HG03460 (cell line): ENCODE results near the gene FOXL3.
"Not testable (repeated sequence)": the region's sequence is repeated elsewhere in the genome, so short reads cannot be mapped to it uniquely, and the experiment has no call there.

Source experiments
- ATAC-seq: cut with Tn5 transposase; IDR thresholded peaks from one replicate; pipeline ENCODE4 v1.9.1; 2021; ENCODE audit not compliant: unreplicated experiment

FOXL3 gene

GRCh38 chr7:254337-255037, 35.5 kb upstream of the FOXL3 start:
- no peak for ATAC-seq

GRCh38 chr7:255038-255435, 34.9 kb upstream of the FOXL3 start:
- ATAC-seq, result no peak

- ATAC-seq, result no peak
Observed at GRCh38 chr7:255721-256361, 34.1 kb upstream of the FOXL3 start.

- ATAC-seq, result no peak
Observed at GRCh38 chr7:256461-256940, 33.5 kb upstream of the FOXL3 start.

- ATAC-seq, result no peak
Observed at GRCh38 chr7:256981-257646, 32.9 kb upstream of the FOXL3 start.

GRCh38 chr7:257647-257992, 32.4 kb upstream of the FOXL3 start:
- no peak for ATAC-seq

- ATAC-seq, result no peak
Observed at GRCh38 chr7:258476-259190, 31.3 kb upstream of the FOXL3 start.

DNA sequence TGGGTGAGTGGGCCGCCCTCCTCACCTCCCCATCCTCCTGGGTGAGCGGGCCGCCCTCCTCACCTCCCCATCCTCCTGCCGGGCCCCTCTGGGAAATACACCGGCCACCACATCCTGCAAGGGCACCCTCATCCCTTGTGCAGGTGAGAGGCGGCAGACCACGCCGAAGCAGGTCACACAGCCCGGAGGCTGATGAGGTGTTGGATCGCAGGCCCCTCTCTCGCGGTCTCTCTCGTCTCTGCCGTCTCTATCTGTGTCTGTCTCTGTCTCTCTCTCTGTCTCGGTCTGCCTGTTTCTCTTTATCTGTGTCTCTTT, 30.8 kb upstream of the FOXL3 start:
- ATAC-seq, result no peak

DNA sequence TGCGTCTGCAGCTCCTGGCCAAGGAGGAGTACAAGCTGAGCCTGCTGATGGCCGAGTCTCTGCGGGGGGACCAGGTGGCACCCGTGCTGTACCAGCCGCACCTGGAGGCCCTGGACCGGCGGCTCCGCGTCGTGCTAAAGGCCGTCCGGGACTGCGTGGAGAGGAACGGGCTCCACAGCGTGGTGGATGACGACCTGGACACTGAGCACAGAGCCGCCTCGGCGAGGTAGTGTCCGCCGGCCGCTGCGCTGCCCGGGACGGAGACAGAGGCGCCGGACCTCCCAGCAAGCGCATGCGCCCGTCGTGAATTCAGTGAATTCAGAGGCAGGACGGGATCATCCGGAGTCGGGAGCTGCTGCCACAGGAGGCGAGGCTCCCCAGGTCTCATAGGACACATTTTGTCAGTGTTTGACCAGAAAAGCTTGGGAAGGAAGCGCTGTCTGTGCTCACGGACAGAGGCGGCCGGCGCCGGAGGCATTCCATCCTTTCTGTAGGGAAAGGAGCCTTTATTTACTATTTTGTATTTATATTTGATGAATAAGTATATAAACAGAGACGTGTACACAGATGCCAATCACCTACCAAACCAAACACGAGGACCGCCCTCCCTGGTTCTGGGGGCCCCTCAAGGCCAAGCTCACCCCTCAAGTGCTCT, 30.1 kb upstream of the FOXL3 start:
- ATAC-seq, result no peak

GRCh38 chr7:260441-261281, 29.3 kb upstream of the FOXL3 start:
- ATAC-seq, result no peak

DNA sequence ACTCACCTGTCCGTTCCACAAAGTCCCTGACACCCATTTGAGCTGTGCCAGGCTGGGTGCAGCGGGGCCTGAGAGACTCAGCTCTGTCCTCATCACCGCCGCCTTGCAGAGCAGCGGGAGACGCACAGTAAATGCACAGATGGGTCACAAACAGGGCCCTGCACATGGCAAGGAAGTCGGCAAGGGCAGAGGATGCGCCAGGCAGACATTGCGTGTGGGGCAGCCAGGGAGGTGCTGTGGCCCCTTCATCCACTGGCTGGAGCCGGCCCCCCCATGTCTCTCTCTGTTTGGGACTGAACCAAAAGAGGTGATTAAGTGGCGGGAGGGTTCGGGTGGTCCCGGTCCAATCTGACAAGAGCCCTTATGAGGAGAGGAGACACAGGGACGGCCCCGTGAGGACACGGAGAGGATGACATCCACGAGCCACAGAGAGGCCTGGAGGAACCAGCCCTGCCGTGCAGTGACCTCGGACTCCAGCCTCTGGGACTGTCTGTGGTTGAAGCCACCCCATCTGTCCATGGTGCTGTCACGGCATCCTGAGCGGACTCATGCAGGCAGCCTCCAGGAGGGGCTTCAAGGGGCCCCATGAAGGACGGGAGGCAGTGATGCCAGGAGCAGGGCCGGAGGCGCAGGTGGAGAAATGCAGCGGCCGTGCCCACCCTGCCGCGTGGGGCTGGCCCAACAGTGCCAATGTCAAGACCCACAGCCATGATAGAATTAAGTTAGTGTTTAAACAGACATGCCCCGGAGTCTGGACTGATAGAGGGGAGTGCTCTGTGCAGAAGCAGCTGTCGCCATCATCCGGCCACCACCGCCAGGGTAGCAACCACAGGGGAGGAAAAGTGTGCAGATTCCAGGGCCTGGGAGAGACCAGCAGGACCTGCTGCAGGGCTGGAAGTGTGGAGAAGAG, 28.4 kb upstream of the FOXL3 start:
- ATAC-seq, result no peak

DNA sequence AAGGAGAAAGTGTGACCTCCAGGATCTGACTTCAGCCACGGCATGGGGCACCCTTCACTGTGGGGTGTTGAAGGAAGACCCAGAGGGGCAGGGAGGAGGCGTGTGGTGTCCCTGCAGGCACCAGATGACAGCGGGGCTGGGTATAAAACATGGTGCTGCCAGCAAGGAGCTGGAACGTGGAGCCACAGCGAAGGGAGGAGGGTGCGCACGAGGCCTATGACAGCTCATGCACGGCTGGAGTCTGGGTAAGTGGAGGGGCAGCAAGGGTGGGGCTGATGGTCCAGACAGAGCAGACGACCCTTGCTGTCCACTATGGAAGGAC, 27.8 kb upstream of the FOXL3 start:
- ATAC-seq, result no peak

DNA sequence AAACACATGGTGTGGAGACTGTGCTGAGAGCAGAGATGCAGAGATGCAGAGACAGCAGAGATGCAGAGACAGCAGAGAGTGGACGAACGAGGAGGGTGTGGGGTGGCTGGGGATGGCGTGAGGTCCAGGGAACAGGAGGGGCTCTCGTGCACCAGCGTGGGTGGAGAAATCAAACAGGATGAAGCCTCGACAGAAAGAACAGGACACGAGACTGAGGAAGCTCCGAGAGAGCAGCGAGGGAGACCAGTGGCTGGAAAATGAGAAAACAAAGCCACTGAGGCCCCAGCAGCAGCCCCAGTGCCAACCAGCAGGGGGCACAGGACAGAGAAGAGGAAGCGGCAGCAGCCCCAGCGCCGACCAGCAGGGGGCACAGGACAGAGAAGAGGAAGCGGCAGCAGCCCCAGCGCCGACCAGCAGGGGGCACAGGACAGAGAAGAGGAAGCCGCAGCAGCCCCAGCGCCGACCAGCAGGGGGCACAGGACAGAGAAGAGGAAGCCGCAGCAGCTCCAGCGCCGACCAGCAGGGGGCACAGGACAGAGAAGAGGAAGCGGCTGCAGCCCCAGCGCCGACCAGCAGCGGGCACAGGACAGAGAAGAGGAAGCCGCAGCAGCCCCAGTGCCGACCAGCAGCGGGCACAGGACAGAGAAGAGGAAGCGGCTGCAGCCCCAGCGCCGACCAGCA, 27.2 kb upstream of the FOXL3 start:
- ATAC-seq, result not testable (repeated sequence)

DNA sequence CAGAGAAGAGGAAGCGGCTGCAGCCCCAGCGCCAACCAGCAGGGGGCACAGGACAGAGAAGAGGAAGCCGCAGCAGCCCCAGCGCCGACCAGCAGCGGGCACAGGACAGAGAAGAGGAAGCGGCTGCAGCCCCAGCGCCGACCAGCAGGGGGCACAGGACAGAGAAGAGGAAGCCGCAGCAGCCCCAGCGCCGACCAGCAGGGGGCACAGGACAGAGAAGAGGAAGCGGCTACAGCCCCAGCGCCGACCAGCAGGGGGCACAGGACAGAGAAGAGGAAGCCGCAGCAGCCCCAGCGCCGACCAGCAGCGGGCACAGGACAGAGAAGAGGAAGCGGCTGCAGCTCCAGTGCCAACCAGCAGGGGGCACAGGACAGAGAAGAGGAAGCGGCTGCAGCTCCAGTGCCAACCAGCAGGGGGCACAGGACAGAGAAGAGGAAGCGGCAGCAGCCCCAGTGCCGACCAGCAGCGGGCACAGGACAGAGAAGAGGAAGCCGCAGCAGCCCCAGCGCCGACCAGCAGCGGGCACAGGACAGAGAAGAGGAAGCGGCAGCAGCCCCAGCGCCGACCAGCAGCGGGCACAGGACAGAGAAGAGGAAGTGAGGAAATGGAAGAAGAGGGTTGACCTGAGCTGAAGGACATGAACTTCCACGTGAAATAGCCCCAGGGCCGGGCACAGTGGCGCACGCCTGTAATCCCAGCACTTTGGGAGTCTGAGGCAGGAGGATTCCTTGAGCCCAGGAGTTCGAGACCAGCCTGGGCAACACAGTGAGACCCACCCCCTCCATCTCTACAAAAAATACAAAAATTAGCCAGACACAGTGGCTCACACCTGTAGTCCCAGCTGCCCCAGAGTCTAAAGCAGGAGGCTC, 26.3 kb upstream of the FOXL3 start:
- ATAC-seq, result not testable (repeated sequence)

DNA sequence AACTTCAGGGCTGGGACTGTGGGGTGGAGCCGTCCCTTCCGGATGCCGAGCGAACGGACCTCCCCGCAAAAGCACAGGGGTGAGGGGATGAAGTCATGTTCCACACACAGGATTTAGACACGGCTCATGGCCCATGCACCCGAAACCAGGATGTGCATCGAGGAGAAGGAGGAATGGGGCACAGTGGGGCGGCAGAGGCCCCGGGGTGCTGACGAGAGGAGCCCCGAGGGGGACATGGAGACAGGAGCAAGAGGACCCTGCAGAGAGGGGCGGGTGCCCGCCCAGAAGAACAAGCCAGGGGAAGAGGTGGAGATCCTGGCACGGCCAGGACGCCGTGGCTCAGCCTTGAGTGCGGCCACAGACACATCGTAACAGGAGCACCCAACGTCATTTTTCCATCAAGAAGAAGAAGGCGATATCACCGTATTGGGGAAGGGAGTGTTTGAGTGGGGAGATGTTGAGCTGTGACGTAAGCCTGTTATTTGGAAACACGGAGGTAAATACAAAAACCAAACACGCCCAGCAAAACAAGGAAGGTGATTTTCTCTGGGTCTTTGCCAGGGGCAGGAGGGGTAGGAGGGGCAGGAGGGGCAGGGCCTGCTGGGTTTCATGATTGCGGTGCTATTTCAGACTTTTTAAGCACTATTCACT, 25.3 kb upstream of the FOXL3 start:
- ATAC-seq, result no peak

GRCh38 chr7:265192-265997, 24.6 kb upstream of the FOXL3 start:
- no peak for ATAC-seq
